Stomach (tissue), 4 donors: ENCODE results near the gene HNRNPM.
"Not testable (repeated sequence)": the region's sequence is repeated elsewhere in the genome, so short reads cannot be mapped to it uniquely, and the experiment has no call there.

Source experiments
- CTCF ChIP-seq, 7 experiments: fragments of 450-650 bp in 4 of 7; fragments of 200-600 bp in 3 of 7; sonication (generic) in 3 of 7; IDR thresholded peaks; one replicate each; pipeline ENCODE4 v1.5.1; 2016 to 2019; ENCODE audit warnings: antibody characterized with exemption in 7 of 7, control low read depth in 2 of 7, mild to moderate bottlenecking in 1 of 7
- EP300 ChIP-seq: sonication (generic); formaldehyde crosslinking; IDR thresholded peaks from one replicate; pipeline ENCODE4 v1.6.1; 2017; ENCODE audit warnings: antibody characterized with exemption
- POLR2A ChIP-seq, 4 donors: fragments of 450-650 bp; IDR thresholded peaks; one replicate each; pipeline ENCODE4 v1.6.1; 2016; ENCODE audit warnings: antibody characterized with exemption in 4 of 4, control low read depth in 2 of 4, mild to moderate bottlenecking in 1 of 4, moderate library complexity in 1 of 4
- POLR2AphosphoS5 ChIP-seq, 3 donors: sonication (generic); formaldehyde crosslinking; IDR thresholded peaks; one replicate each; pipeline ENCODE4 v1.6.1; 2016; ENCODE audit warnings: antibody characterized with exemption in 3 of 3

DNA sequence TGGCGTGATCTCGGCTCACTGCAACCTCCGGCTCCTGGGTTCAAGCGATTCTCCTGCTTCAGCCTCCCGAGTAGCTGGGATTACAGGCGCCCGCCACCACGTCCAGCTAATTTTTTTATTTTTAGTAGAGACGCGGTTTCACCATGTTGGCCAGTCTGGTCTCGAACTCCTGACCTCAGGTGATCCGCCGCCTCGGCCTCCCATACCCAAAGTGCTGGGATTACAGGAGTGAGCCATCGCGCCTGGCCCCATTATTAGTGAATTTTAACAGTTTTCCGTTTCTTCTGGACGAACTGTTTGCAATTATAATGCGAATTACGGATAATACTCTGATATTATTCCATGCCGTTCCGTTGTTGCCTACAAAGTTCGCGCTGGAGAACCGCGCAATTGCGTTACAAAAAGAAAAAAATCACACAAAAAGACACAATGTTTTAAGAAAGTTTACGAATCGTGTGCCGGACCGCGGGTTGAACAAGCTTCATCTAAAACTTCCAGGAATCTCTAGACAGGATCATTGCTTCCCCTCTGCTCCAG, 567 bp upstream of the HNRNPM start:
- not testable (repeated sequence) for TF ChIP-seq CTCF (IDR thresholded peaks at IDR 0.05); EP300; POLR2A (IDR thresholded peaks at IDR 0.05); POLR2AphosphoS5 (IDR thresholded peaks at IDR 0.05)
